Vagina (tissue), 2 donors: ENCODE results near the gene RIMS3. TPM values are rescaled to one million over a fixed set of nuclear protein-coding genes. Genes with fewer than 3 reads are reported as not detected.

ENCODE experiments used
- DNase-seq, 2 donors: peaks; one replicate each; pipeline ENCODE4 v3.0.0-alpha.2; 2017; ENCODE audit errors: extremely low spot score in 2 of 2
- H3K27ac ChIP-seq: fragments of 200-600 bp; sonication (generic); one replicate; pipeline ENCODE4 v1.5.1; 2019
- H3K27me3 ChIP-seq: fragments of 200-600 bp; sonication (generic); one replicate; pipeline ENCODE4 v1.5.1; 2019
- H3K36me3 ChIP-seq, 2 donors: fragments of 200-600 bp; sonication (generic); one replicate each; pipeline ENCODE4 v1.5.1; 2017 to 2019
- H3K4me1 ChIP-seq: fragments of 200-600 bp; sonication (generic); one replicate; pipeline ENCODE4 v1.5.1; 2019
- H3K4me3 ChIP-seq, 2 donors: fragments of 200-600 bp; sonication (generic); 1 replicate in 1 of 2; 2 replicates in 1 of 2; pipeline ENCODE4 v1.5.1; 2016 to 2019
- H3K9me3 ChIP-seq: fragments of 200-600 bp; sonication (generic); one replicate; pipeline ENCODE4 v1.5.1; 2019
- CTCF ChIP-seq, 3 experiments: fragments of 450-650 bp in 2 of 3; fragments of 200-600 bp in 1 of 3; sonication (generic) in 1 of 3; IDR thresholded peaks; one replicate each; pipeline ENCODE4 v1.5.1; 2017 to 2019; ENCODE audit warnings: antibody characterized with exemption in 3 of 3, mild to moderate bottlenecking in 2 of 3, moderate library complexity in 2 of 3
- POLR2A ChIP-seq, 2 donors: fragments of 450-650 bp; IDR thresholded peaks; one replicate each; pipeline ENCODE4 v1.6.1; 2017; ENCODE audit warnings: antibody characterized with exemption in 2 of 2, mild to moderate bottlenecking in 2 of 2, moderate library complexity in 2 of 2
- POLR2AphosphoS5 ChIP-seq, 2 donors: sonication (generic); formaldehyde crosslinking; IDR thresholded peaks; one replicate each; pipeline ENCODE4 v1.9.0; 2017; ENCODE audit warnings: antibody characterized with exemption in 2 of 2, mild to moderate bottlenecking in 2 of 2, low read depth in 1 of 2; ENCODE audit not compliant: insufficient read depth in 1 of 2
- intact Hi-C: fragments of 100-400 bp; cut with DNase I; formaldehyde crosslinking; loops from one replicate; pipeline ENCODE4 v1.15.1; 2023
- total RNA-seq: library from RNA; depleted of rRNA; stranded (reverse); fragments of >200 nt; gene quantifications from one replicate; pipeline ENCODE4 v1.2.3, GENCODE V29; 2016

Gene RIMS3
- total RNA-seq, 1 donor from 2014 or later = 4.7 TPM

DNA sequence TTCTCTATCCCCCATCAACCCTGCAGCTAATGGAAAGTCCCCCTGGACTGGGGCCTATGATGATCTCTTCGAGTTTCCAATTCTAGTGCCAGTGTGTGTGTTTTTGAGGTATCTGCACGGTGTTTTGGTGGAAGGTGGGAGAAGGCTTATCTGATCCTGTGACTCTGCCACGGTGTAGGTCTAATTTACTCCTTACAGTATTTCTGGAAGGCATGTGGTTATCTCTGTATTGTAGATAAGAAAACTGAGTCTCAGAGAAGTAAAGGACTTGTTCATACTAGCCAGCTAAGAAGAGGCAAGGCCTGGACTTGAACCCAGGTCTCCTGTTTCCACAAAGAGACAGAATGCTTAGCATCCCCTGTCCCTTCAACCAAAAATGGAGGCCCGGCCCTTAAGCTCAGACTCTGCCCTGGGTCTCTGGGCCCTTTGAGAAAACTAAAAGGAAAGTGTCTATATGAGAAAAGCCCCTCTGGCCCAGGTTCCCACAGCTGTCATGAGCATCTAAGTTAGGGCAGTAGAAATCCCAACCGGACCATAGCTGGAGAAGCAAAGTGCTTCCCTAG, 20.3 kb downstream of the RIMS3 start:
- intact Hi-C loops = no loop called here
- no peak for TF ChIP-seq CTCF (IDR thresholded peaks at IDR 0.05)
- TF ChIP-seq POLR2A (IDR thresholded peaks at IDR 0.05) = no peak
- TF ChIP-seq POLR2AphosphoS5 (IDR thresholded peaks at IDR 0.05; ENCODE audit: insufficient read depth in 1 of 2, low read depth in 1 of 2) = no peak
- Histone ChIP-seq H3K27ac (no peak overlapping the region), H3K36me3 (no peaks in the 10 kb centered on the region), H3K9me3 (no peaks in the 10 kb centered on the region), H3K4me3 (no peak overlapping the region), H3K27me3 (no peaks in the 10 kb centered on the region), H3K4me1 (peaks cover 11% of the 10 kb centered on the region)
- DNase-seq = no peak

GRCh38 chr1:40641601-40642242, 23.8 kb downstream of the RIMS3 start:
- H3K4me1 ChIP-seq = no peaks in the 10 kb centered on the region
- H3K36me3 ChIP-seq = no peaks in the 10 kb centered on the region
- H3K27me3 ChIP-seq = no peaks in the 10 kb centered on the region
- H3K9me3 ChIP-seq = no peaks in the 10 kb centered on the region
- no peak overlapping the region for H3K4me3 ChIP-seq
- TF ChIP-seq CTCF (IDR thresholded peaks at IDR 0.05) (no peak), POLR2AphosphoS5 (IDR thresholded peaks at IDR 0.05; ENCODE audit: insufficient read depth in 1 of 2, low read depth in 1 of 2) (no peak), POLR2A (IDR thresholded peaks at IDR 0.05) (no peak)
- no peak for DNase-seq
- intact Hi-C loops = no loop called here
- H3K27ac ChIP-seq = no peak overlapping the region

DNA sequence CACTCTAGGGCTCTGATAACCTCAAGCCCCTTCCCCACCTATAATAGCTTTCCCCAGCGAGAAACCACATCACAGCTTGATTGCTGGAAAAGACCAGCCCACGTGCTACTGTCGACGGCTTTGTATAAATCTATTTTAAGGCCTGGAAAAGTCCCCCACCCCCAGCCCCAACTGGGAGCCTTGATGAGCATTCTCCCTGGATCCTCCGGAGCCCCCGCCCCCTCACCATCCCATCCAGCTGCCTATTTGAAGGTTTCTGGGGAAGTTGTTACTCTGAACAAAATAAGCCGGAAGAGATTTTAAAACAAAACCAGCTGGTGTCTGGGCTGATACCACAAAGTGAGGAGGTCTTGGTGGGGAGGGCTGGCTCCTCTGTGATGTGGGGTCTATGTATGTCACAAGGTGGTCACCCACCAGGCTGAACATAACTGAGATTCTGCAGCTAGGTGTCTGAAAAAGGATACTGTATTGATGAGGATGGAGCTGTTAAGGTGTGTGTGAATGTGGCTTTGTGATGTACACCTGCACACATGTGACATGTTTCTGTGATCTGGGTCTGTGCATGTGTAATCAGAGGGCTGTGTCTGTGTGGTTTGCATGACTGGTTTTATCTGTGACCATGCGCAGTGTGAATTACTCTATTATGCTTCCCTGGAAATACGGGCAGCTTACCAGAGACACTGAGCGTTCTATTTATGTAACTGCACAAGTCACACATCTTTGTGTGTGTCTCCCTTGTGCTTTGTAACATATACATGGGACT, 25.0 kb downstream of the RIMS3 start:
- no peaks in the 10 kb centered on the region for H3K4me1 ChIP-seq

GRCh38 chr1:40638097-40639036, 27.1 kb downstream of the RIMS3 start:
- Histone ChIP-seq H3K36me3 (no peaks in the 10 kb centered on the region), H3K9me3 (no peaks in the 10 kb centered on the region), H3K27me3 (no peaks in the 10 kb centered on the region), H3K4me1 (peaks cover 11% of the 10 kb centered on the region), H3K27ac (no peak overlapping the region), H3K4me3 (no peak overlapping the region)
- no peak for DNase-seq
- TF ChIP-seq POLR2A (IDR thresholded peaks at IDR 0.05) = no peak
- TF ChIP-seq POLR2AphosphoS5 (IDR thresholded peaks at IDR 0.05; ENCODE audit: insufficient read depth in 1 of 2, low read depth in 1 of 2) = no peak
- TF ChIP-seq CTCF (IDR thresholded peaks at IDR 0.05) = no peak
- intact Hi-C loops = no loop called here

More for the DNA sequence above, 25.0 kb downstream of the RIMS3 start:
- no peak overlapping the region for H3K27ac ChIP-seq
- H3K27me3 ChIP-seq = no peaks in the 10 kb centered on the region
- DNase-seq = no peak
- H3K36me3 ChIP-seq = no peaks in the 10 kb centered on the region
- no peak for TF ChIP-seq POLR2A (IDR thresholded peaks at IDR 0.05)
- no peak for TF ChIP-seq POLR2AphosphoS5 (IDR thresholded peaks at IDR 0.05; ENCODE audit: insufficient read depth in 1 of 2, low read depth in 1 of 2)
- no peak for TF ChIP-seq CTCF (IDR thresholded peaks at IDR 0.05)
- intact Hi-C loops = no loop called here
- no peak overlapping the region for H3K4me3 ChIP-seq
- H3K9me3 ChIP-seq = no peaks in the 10 kb centered on the region
